HEK293T (cell line): ENCODE results near the gene ZCCHC24.
"Not testable (repeated sequence)": the region's sequence is repeated elsewhere in the genome, so short reads cannot be mapped to it uniquely, and the experiment has no call there.

Experiments used
- CTCF ChIA-PET: fragments of 350-600 bp; formaldehyde crosslinking; extraction: SDS; loops from one replicate; lab custom pipeline; 2021; ENCODE audit warnings: antibody characterized with exemption, inconsistent platforms; lab: Yijun Ruan, JAX
- POLR2A ChIA-PET: fragments of 350-600 bp; formaldehyde crosslinking; extraction: SDS; loops from one replicate; lab custom pipeline; 2020; ENCODE audit warnings: antibody characterized with exemption, inconsistent platforms; lab: Yijun Ruan, JAX
- DNase-seq: peaks from one replicate; pipeline ENCODE4 v3.0.0; 2012; ENCODE audit warnings: mixed read lengths; ENCODE audit errors: extremely low spot score
- ARNT ChIP-seq: fragments of 450-650 bp; IDR thresholded peaks from 2 replicates; pipeline ENCODE4 v1.6.1; 2017; ENCODE audit warnings: mild to moderate bottlenecking
- BHLHE40 ChIP-seq: fragments of 450-650 bp; IDR thresholded peaks from 2 replicates; pipeline ENCODE4 v1.6.1; 2016; ENCODE audit warnings: mild to moderate bottlenecking, moderate library complexity, borderline replicate concordance
- CTBP1 ChIP-seq: fragments of 450-650 bp; IDR thresholded peaks from 2 replicates; pipeline ENCODE4 v1.6.1; 2016; ENCODE audit warnings: borderline replicate concordance
- ELF4 ChIP-seq: fragments of 450-650 bp; IDR thresholded peaks from 2 replicates; pipeline ENCODE4 v1.6.1; 2017; ENCODE audit warnings: antibody characterized with exemption
- FOXA1 ChIP-seq: fragments of 450-650 bp; IDR thresholded peaks from 2 replicates; pipeline ENCODE4 v1.6.1; 2016; ENCODE audit warnings: mild to moderate bottlenecking
- FOXK2 ChIP-seq: fragments of 450-650 bp; IDR thresholded peaks from 2 replicates; pipeline ENCODE4 v1.6.1; 2016; ENCODE audit warnings: mild to moderate bottlenecking
- FOXM1 ChIP-seq: fragments of 450-650 bp; IDR thresholded peaks from 2 replicates; pipeline ENCODE4 v1.6.1; 2017; ENCODE audit warnings: mild to moderate bottlenecking, borderline replicate concordance
- HDGF ChIP-seq: fragments of 450-650 bp; IDR thresholded peaks from 2 replicates; pipeline ENCODE4 v1.6.1; 2017; ENCODE audit warnings: antibody characterized with exemption, borderline replicate concordance
- L3MBTL2 ChIP-seq: fragments of 450-650 bp; conservative IDR thresholded peaks from 2 replicates; pipeline ENCODE4 v1.6.1; 2016; ENCODE audit warnings: mild to moderate bottlenecking
- LEF1 ChIP-seq: fragments of 450-650 bp; IDR thresholded peaks from 2 replicates; pipeline ENCODE4 v1.6.1; 2017; ENCODE audit warnings: mild to moderate bottlenecking, borderline replicate concordance
- NFRKB ChIP-seq: fragments of 450-650 bp; IDR thresholded peaks from 2 replicates; pipeline ENCODE4 v1.6.1; 2016; ENCODE audit warnings: mild to moderate bottlenecking, moderate library complexity
- PKNOX1 ChIP-seq: fragments of 450-650 bp; IDR thresholded peaks from 2 replicates; pipeline ENCODE4 v1.6.1; 2016
- SP1 ChIP-seq: fragments of 450-650 bp; IDR thresholded peaks from 2 replicates; pipeline ENCODE4 v1.6.1; 2017
- SUZ12 ChIP-seq: fragments of 450-650 bp; IDR thresholded peaks from 2 replicates; pipeline ENCODE4 v1.6.1; 2016; ENCODE audit warnings: mild to moderate bottlenecking
- TARDBP ChIP-seq: fragments of 450-650 bp; IDR thresholded peaks from 2 replicates; pipeline ENCODE4 v1.6.1; 2016
- ZNF384 ChIP-seq: fragments of 450-650 bp; IDR thresholded peaks from 2 replicates; pipeline ENCODE4 v1.6.1; 2016

The ZCCHC24 gene

DNA sequence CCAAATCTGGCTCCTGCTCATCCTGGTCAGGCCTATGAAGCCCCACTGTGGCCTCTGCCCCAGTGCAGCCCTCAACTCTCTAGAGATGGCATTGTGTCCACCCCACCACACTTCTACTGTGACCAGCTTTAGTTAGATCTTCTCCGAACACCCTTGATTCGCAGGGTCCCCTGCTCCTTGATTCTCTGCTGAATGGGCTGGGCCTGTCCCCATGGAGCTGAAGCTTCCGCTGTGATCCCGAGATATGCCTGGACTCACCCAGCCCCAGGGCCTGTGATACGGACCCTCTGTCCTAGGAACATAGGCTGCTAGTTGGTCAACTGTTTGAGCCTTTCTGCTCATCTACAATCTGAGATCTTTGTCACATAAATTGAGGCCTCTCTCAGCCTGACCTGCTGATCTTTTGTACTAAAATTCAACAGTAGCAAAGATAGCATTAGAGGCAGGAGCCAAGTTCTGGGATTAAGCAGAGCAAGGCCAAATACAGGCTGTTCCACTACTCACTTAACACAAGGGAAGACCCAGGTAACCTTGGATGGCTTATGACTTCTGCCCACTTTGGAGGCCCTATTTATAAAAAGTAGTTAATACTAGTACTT lies 104.7 kb downstream of the ZCCHC24 start:
- ChIA-PET POLR2A (no interaction called here), CTCF (no interaction called here)
- DNase-seq, result no peak
- TF ChIP-seq CTBP1 (no peak), ZNF384 (no peak), FOXM1 (no peak), ARNT (no peak), ELF4 (no peak), TARDBP (no peak), L3MBTL2 (no peak), FOXK2 (no peak), SP1 (no peak), LEF1 (no peak), PKNOX1 (no peak), HDGF (no peak), NFRKB (no peak), SUZ12 (no peak), FOXA1 (no peak), BHLHE40 (no peak)

- TF ChIP-seq ZNF384, result no peak
- no peak for TF ChIP-seq SUZ12
- ChIA-PET CTCF (no interaction called here), POLR2A (no interaction called here)
- DNase-seq, result no peak
Measured at GRCh38 chr10:79339266-79339665, 106.2 kb downstream of the ZCCHC24 start.

- DNase-seq, CTCF ChIA-PET, POLR2A ChIA-PET: not testable (repeated sequence)
Measured at GRCh38 chr10:79337783-79338469, 107.5 kb downstream of the ZCCHC24 start.

DNA sequence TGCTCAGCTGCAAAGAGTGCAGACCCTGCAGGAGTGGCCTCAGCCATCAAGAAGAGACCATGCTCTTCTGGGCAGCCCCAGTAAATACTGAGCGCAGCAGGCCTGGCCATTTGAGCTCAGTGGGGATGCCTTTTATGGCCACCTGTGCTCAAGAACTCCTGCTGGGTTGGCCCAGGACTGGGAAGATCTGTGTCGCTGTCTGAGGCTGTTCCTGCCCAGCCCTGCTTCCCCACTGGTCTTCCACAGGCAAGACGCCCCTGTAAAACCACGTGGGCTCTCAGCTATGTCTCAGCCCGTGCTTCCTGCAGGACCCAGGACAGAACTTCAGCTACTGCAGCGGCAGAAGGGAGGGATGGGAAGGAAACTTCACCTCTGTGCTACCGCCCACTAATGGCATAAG lies 108.7 kb downstream of the ZCCHC24 start:
- peak; percentile 48 for DNase-seq
- no peak for TF ChIP-seq HDGF
- no peak for TF ChIP-seq TARDBP
- no peak for TF ChIP-seq FOXK2
- peak; percentile 40; the same call in 1 of the 2 replicates for TF ChIP-seq L3MBTL2
- TF ChIP-seq SUZ12, result no peak
- TF ChIP-seq ZNF384, result no peak
- no peak for TF ChIP-seq SP1
- no peak for TF ChIP-seq ARNT
- no peak for TF ChIP-seq FOXA1
- TF ChIP-seq ELF4, result no peak
- peak; percentile 79; the same call in 1 of the 2 replicates for TF ChIP-seq CTBP1
- TF ChIP-seq PKNOX1, result no peak
- no peak for TF ChIP-seq LEF1
- TF ChIP-seq FOXM1, result no peak
- TF ChIP-seq NFRKB, result no peak
- no peak for TF ChIP-seq BHLHE40
- CTCF ChIA-PET, result no interaction called here
- POLR2A ChIA-PET, result interaction anchor here (1.7 kb wide), 1 partner anchor 11 kb away, joined by 5 read pairs; no protein-coding TSS in a partner anchor

DNA sequence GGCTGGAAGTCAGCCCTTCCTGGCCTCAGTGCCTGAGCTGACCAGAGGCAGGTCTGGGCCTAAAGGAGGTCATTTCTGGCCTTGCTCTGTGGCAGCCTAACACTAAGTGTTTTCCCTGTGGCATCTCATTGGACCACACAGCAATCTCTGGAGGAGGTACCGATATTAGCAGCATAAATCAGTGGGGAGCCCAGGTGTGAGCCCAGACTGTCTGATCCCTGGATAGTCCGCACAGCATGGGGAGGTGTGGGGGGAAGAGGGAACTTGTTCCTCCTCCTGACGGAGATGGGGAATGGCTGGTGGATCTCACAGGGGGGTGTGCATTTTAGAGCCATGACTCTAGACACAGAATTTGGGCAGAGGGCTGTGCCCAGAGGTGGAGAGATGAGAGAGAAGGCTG lies 109.1 kb downstream of the ZCCHC24 start:
- CTCF ChIA-PET, result no interaction called here
- DNase-seq, result no peak
- TF ChIP-seq SUZ12, result no peak
- POLR2A ChIA-PET, result interaction anchor here (1.7 kb wide), 1 partner anchor 11 kb away, joined by 5 read pairs; no protein-coding TSS in a partner anchor

- TF ChIP-seq CTBP1, result no peak
- no peak for TF ChIP-seq TARDBP
- TF ChIP-seq BHLHE40, result no peak
- no peak for TF ChIP-seq L3MBTL2
- no peak for TF ChIP-seq ARNT
- ChIA-PET POLR2A (interaction anchor here (1.7 kb wide), 1 partner anchor 12 kb away, joined by 5 read pairs; no protein-coding TSS in a partner anchor), CTCF (interaction anchor here (1.6 kb wide), 1 partner anchor 9 kb away, joined by 5 read pairs; no protein-coding TSS in a partner anchor)
- DNase-seq, result no peak
Measured at GRCh38 chr10:79335470-79336235, 109.8 kb downstream of the ZCCHC24 start.

DNA sequence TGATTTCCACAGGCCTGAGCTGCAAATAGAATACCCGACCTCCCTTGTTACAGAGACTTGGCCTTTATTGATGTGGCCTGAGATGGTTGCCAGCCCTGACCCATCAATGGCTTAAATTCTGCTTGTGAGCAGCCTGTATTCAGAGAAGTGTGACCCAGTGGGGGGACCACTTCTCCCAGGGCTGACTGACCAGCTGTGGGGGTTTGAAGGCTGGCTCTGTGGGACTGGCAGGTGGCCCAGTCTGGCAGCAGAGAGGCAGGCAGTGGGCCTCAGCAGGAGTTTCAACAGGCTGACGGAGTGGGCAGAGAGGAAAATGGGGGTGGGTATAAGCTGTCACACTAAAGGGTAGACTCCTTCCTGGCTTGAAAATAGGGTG lies 110.3 kb downstream of the ZCCHC24 start:
- CTCF ChIA-PET, result interaction anchor here (1.6 kb wide), 1 partner anchor 10 kb away, joined by 5 read pairs; no protein-coding TSS in a partner anchor

More for the DNA sequence above, 110.3 kb downstream of the ZCCHC24 start:
- no peak for DNase-seq
- POLR2A ChIA-PET, result no interaction called here
- no peak for TF ChIP-seq SP1
- no peak for TF ChIP-seq FOXA1
- no peak for TF ChIP-seq CTBP1
- no peak for TF ChIP-seq FOXM1
- TF ChIP-seq SUZ12, result no peak
